GM21737 (cell line): ENCODE data around the gene NTF3.

Experiments used
- ATAC-seq: cut with Tn5 transposase; IDR thresholded peaks from one replicate; pipeline ENCODE4 v1.9.1; 2021; ENCODE audit warnings: mild to moderate bottlenecking, moderate library complexity; ENCODE audit not compliant: unreplicated experiment

Gene NTF3

GRCh38 chr12:5485454-5485853 lies 53.5 kb downstream of the NTF3 start:
- no peak for ATAC-seq

GRCh38 chr12:5487076-5487475 lies 55.2 kb downstream of the NTF3 start:
- ATAC-seq = no peak

GRCh38 chr12:5487948-5488625 lies 56.2 kb downstream of the NTF3 start:
- no peak for ATAC-seq

GRCh38 chr12:5488626-5488955 lies 56.7 kb downstream of the NTF3 start:
- no peak for ATAC-seq

GRCh38 chr12:5489017-5489416 lies 57.1 kb downstream of the NTF3 start:
- no peak for ATAC-seq

GRCh38 chr12:5489760-5490406 lies 58.0 kb downstream of the NTF3 start:
- no peak for ATAC-seq

- ATAC-seq = no peak
Measured at GRCh38 chr12:5492562-5492961, 60.7 kb downstream of the NTF3 start.

GRCh38 chr12:5493018-5493417 lies 61.1 kb downstream of the NTF3 start:
- ATAC-seq = no peak

GRCh38 chr12:5494343-5494742 lies 62.4 kb downstream of the NTF3 start:
- no peak for ATAC-seq

- no peak for ATAC-seq
Measured at GRCh38 chr12:5497329-5498053, 65.6 kb downstream of the NTF3 start.

- no peak for ATAC-seq
Measured at GRCh38 chr12:5498076-5498475, 66.2 kb downstream of the NTF3 start.

- ATAC-seq = no peak
Measured at GRCh38 chr12:5498806-5499205, 66.9 kb downstream of the NTF3 start.

GRCh38 chr12:5499566-5500330 lies 67.8 kb downstream of the NTF3 start:
- ATAC-seq = no peak

GRCh38 chr12:5500331-5500659 lies 68.4 kb downstream of the NTF3 start:
- ATAC-seq = no peak

GRCh38 chr12:5503774-5504173 lies 71.9 kb downstream of the NTF3 start:
- ATAC-seq = no peak

GRCh38 chr12:5505116-5505515 lies 73.2 kb downstream of the NTF3 start:
- ATAC-seq = no peak

GRCh38 chr12:5505751-5506150 lies 73.8 kb downstream of the NTF3 start:
- no peak for ATAC-seq

- no peak for ATAC-seq
Measured at GRCh38 chr12:5506295-5506694, 74.4 kb downstream of the NTF3 start.

- no peak for ATAC-seq
Measured at GRCh38 chr12:5506821-5507231, 74.9 kb downstream of the NTF3 start.

GRCh38 chr12:5507401-5507935 lies 75.6 kb downstream of the NTF3 start:
- ATAC-seq = no peak

- no peak for ATAC-seq
Measured at GRCh38 chr12:5507944-5508343, 76.0 kb downstream of the NTF3 start.
